H1 (cell line): Measurements from ENCODE around the gene SPIRE2. TPM values are rescaled to one million over a fixed set of nuclear protein-coding genes. Genes with fewer than 3 reads are reported as not detected.

ENCODE experiments used
- ASH2L ChIP-seq: fragments of 200-600, 300-600 bp; sonication (generic); IDR thresholded peaks from one replicate; pipeline ENCODE4 v1.7.1; 2017; ENCODE audit warnings: low read length
- KDM5A ChIP-seq: fragments of 200-600 bp; IDR thresholded peaks from 2 replicates; pipeline ENCODE4 v1.7.1; 2012; ENCODE audit warnings: mild to moderate bottlenecking, low read length, inconsistent platforms, mixed read lengths
- polyA plus RNA-seq, 7 experiments: library from polyadenylated mRNA; depleted of rRNA in 3 of 7; stranded (reverse) in 5 of 7; unstranded in 2 of 7; fragments of >200 nt in 5 of 7; fragments of 200-250 nt in 2 of 7; gene quantifications; 1 replicate in 5 of 7; 2 replicates in 1 of 7; 4 replicates in 1 of 7; pipeline versions ENCODE4 v1.2.1 to v1.2.3, GENCODE V29; 2011 to 2013; ENCODE audit warnings: missing spikeins in 2 of 7, mixed read lengths in 2 of 7
- total RNA-seq: library from RNA; stranded (reverse); fragmentation: NEBNext Ultra II Directional; extraction: Animal tissue kit (Norgen Biotek cat#: 25700); gene quantifications from 2 replicates; pipeline ENCODE4 v1.2.1, GENCODE V29; 2021

Gene SPIRE2
- total and polyA plus RNA-seq, 2 of the 8 experiments (the other 6 are each of a cell fraction or from before 2014, with no cell fraction given) = 7.4 to 15.4 TPM

DNA sequence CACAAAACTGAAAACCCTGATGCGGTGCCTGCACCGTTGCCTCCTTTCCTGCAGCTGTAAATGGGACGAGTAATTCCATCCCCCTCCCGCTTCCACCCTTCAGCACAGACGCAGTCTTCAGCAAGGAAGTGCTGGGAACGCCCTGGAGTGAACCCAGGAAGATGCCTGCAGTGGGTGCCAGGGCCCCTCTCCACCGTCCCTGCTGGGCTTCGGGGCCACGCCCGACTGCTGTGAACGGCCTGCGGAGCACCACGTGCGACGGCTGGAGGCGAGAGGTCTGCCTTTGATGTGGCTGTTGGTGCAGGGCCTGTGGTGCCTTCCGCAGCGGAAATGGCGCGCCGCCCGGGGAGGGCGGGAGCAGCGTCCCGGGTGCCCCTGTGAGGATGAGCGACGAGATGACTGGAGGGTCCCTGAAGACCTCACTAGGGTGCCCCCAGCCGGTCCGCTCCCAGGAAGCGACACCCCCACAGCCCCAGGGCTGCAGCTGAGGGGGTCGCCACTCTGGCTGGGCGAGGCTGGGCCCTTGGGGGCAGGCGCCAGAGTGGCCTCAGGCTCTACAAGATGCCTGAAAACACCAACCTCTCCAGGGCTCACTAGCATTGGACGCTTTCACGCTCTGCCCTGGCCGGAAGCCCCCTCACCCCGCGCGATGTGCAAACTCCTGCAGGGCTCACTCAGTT is 89.6 kb downstream of the SPIRE2 start (continued):
- TF ChIP-seq KDM5A = no peak
- peak; percentile 40 for TF ChIP-seq ASH2L
